H1 (cell line): ENCODE data around the gene TAF1D. TPM values are rescaled to one million over a fixed set of nuclear protein-coding genes. Genes with fewer than 3 reads are reported as not detected.

Source experiments
- CHD7 ChIP-seq: fragments of 300-600 bp; sonication (generic); IDR thresholded peaks from 2 replicates; pipeline ENCODE4 v1.7.1; 2012; ENCODE audit warnings: low read length, moderate library complexity, mild to moderate bottlenecking, inconsistent platforms; ENCODE audit not compliant: insufficient replicate concordance
- ZNF274 ChIP-seq: IDR thresholded peaks from 2 replicates; pipeline ENCODE4 v1.7.0; 2012; ENCODE audit warnings: low read length, borderline replicate concordance; ENCODE audit errors: extremely low read depth
- polyA plus RNA-seq, 7 experiments: library from polyadenylated mRNA; depleted of rRNA in 3 of 7; stranded (reverse) in 5 of 7; unstranded in 2 of 7; fragments of >200 nt in 5 of 7; fragments of 200-250 nt in 2 of 7; gene quantifications; 1 replicate in 5 of 7; 2 replicates in 1 of 7; 4 replicates in 1 of 7; pipeline versions ENCODE4 v1.2.1 to v1.2.3, GENCODE V29; 2011 to 2013; ENCODE audit warnings: missing spikeins in 2 of 7, mixed read lengths in 2 of 7
- total RNA-seq: library from RNA; stranded (reverse); fragmentation: NEBNext Ultra II Directional; extraction: Animal tissue kit (Norgen Biotek cat#: 25700); gene quantifications from 2 replicates; pipeline ENCODE4 v1.2.1, GENCODE V29; 2021

TAF1D gene
- total and polyA plus RNA-seq, 2 of the 8 experiments (the other 6 are each of a cell fraction or from before 2014, with no cell fraction given), result 64.7 to 212 TPM

GRCh38 chr11:93717501-93717900, 23.8 kb downstream of the TAF1D start (continued):
- no peak for TF ChIP-seq CHD7
- no peak for TF ChIP-seq ZNF274
